Measurements from ENCODE around the gene CDX1.

Gene CDX1

DNA sequence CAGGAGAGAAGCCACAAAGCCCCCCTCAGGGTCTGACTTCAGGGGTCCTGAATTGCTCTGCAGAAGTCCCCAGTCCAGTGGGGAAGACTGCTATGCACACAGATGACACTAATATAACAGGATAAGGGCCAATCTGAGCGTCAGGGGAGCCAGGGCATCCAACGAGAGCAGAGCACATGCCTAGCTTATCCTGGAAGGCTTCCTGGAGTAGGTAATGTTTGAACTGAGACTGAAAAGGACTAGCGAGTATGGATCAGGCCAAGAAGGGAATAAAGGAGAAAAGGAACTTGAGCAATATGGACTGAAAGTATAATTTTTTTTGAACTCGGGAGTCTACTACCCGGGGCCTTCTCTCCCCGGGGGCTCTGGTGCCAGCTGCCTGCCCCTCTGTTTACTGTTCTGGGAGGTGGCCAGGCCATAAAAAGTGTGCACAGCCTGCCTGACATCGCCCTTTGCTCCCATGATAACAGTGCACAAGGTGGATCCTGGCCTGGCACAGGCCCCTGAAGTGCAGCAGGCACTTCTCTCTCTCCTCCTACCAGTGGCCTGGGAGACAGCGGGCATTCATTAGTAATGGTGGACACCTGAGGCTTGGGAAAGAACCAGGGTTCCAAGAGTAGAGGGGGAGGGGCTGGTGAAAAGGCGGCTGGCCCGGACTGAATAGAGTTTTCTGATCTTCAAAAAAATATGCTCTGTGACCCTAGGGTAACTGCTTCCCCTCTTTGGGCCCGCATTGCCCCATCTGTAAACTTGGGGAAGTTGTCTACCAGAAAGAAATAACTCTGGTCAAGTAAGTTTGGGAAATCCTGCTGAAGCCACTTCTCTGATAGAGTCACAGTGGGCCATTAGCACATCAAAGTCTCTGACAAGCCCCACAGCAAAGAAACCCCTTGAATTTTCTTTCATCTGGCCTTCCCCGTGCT, 18.7 kb downstream of the CDX1 start:
- DNase-seq = no peak

GRCh38 chr5:150186137-150186536, 19.6 kb downstream of the CDX1 start:
- DNase-seq = no peak

DNA sequence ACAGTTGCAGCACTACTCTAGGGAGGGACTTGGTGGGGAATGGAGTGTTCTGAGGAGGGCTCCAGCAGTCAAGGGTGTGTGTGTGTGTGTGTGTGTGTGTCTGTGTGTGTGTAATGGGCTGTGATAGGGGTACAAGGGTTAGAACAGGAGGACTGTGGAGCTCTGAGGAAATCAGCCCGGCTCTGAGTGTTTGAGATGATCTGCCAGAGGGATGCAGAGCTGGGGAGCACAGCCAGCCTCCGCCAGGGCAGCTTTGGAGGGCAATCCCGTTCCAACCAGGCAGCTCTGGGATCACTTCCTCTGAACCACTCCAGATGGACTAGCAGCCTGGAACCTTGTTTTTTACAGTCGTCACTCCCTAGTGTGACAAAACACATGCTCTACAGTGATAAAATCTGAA, 20.3 kb downstream of the CDX1 start:
- no peak for DNase-seq

DNA sequence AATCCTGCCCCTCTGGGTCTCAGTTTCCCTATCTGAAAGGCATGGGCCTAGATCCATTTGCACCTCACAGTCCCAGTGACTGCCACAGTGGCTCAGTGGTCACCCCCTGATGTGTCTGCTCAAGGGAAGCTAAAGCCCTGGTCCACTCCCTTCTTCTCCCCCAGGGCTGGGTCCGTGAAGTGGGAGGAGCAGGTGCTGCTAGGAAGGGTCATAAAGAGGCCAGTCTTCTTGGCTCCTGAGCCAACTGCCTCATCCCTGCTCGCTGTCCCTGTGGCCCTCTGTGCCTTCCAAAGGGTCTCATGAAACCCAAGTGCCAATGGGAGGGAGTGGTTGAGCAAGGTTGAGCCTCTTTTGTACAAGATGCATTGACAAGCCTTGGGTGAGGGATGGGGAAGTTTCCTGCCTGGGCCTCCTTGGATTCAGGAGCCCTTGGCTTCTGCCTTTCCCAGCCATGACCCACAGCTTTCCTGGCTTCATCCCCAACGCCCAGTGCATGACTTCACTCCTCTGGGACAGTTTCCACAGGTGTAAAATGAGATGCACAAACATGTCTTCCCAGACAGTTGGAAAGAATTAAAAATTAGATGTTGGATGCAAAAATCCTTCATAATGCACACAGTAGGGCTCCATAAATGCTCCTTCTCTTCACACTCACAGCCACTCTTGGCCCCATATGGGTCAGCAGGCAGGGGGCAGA, 21.7 kb downstream of the CDX1 start:
- no peak for DNase-seq

- DNase-seq = no peak
Measured at GRCh38 chr5:150189326-150189725, 22.7 kb downstream of the CDX1 start.

DNA sequence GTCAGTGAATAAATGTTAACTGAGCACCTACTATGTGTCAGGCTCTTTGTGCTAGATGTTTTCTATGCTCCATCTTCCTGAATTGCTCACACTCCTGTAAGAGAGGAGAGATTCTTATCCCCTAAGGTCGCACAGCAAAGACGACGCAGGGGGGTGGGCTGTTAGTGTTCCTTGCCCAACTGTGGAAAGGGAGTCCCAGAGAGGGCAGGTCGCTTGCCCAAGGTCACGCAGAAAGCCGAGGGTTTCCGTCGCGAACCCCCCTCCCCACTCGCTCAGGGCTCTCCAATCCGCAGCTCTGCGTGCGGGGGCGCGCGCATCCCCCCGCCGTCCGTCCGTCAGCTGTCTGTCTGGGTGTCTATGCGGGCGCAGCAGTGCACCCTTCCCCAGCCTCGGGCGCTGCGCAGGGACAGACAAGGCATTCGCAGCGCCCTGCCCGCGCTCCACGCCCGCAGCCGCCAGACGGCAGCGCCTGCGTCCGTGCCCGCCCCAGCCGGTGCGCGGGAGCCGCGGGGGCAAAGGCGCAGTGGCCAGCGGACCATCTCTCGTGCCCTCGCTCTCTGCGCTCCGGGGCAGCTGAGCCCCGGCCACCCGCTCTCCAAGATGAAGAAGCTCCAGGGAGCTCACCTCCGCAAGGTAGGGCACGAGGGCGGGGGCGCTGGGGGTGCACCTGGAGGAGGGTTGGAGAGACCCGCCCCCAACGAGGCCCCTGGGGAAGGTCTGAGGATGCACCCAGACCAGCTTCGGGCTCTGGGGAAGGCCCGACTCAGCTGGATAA, 23.3 kb downstream of the CDX1 start, which contains the start of gene SLC6A7:
Gene SLC6A7, plus strand, starts transcription at position 335 of the 775 bp plus-strand sequence. Its CDS starts 266 bp downstream, at position 601.
- no peak for DNase-seq

DNA sequence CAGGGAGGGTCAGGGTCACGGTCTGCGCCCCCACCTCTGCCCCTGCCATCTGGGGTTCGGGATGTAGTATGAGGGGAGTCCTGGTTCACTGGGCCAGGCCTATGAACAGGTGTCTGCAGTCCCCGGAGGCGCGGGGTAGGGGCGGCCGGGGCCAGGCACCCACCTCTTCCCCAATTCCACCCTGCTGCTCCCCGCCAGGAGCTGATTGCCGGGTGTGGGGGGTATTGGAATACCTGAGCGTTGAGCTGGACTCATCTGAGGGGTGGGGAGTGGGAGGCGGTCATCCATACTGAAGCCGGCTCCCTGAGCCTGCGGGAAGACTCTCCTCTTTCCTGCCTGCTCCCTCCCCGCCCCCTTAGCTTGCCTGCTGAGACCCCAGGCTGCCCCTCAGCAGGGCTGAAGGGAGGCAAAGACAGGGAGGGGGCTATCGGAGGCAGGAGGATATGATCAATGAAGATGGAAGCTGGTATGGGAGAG, 24.0 kb downstream of the CDX1 start:
- no peak for DNase-seq

DNA sequence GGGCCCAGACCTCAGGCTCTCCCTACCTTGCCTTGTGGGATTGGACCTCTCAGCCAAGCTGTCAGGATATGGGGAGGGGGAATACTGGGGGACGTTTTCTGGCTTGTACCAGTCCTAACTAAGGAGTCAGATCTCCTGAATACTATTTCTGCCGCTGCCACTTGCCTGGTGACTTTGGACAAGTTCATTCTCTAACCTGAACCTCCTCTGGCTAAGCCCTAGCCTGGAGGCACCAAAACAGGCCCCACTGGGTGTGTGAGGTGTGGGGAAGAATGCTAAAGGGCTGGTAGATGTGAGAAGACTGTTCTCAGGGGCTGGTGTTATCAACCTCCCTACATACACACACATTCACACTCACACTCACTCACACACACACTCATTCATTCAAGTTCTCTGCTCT, 24.4 kb downstream of the CDX1 start:
- DNase-seq = no peak

- peak; percentile 10 for DNase-seq
Measured at GRCh38 chr5:150192462-150192861, 25.9 kb downstream of the CDX1 start.

DNA sequence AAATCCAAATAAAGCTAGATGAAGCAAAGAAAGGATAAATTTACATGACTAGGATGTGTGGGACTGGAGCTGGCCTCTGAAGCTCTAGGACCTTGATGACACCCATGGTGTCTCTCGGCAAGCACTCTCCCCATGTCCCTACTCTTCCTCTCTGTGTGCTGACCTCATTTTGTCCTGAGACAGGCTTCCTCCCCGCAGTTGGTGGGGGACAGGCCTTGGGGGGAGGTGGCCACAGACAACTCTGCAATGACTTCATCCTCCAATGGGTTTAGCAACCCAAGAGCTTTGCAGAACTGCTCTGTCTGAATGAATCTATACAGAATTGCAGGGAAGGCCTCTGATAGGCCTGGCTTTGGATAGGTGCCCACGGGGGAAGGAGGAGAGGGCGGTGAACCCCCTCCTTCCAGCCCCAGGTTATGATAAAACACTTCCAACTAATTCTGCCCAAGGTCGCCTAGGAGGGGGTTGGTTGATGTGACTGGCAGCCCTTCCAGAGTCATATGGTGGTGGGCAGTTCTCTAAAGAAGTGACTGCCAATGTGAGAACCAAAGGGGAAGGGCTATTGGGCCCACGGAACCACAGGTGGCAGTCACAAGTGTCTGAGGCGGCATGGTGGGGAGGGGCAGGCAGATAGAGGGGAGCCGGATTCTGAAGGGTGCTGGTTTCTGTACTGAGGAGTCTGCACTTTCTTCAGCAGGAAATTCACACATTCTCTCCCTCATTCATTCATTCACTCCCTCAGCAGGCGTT, 29.3 kb downstream of the CDX1 start:
- DNase-seq = no peak

GRCh38 chr5:150196514-150196913, 29.9 kb downstream of the CDX1 start:
- DNase-seq = no peak

- no peak for DNase-seq
Measured at GRCh38 chr5:150196986-150197385, 30.4 kb downstream of the CDX1 start.

GRCh38 chr5:150197476-150197875, 30.9 kb downstream of the CDX1 start:
- DNase-seq = no peak

GRCh38 chr5:150202501-150202900, 35.9 kb downstream of the CDX1 start:
- no peak for DNase-seq

GRCh38 chr5:150203832-150204589, 37.4 kb downstream of the CDX1 start:
- no peak for DNase-seq

- no peak for DNase-seq
Measured at GRCh38 chr5:150204590-150204960, 38.0 kb downstream of the CDX1 start.

GRCh38 chr5:150206098-150206778, 39.7 kb downstream of the CDX1 start:
- no peak for DNase-seq

DNA sequence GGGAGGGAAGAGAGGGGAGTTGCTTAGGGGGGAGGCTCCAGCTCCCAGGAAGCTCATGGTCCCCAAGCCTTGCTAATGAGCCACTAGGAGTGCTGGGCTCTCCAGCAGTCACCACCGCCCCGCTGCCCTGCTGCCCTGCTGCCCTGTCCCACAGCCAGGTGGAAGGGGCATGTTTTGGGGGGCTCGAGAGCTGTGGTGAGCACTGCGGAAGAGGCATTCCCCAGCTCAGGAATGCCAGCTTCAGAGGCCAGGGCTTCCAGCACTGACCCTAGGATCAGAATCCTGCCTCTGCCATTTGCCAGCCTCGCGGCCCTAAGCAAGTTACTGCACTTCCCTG, 40.2 kb downstream of the CDX1 start:
- no peak for DNase-seq

DNA sequence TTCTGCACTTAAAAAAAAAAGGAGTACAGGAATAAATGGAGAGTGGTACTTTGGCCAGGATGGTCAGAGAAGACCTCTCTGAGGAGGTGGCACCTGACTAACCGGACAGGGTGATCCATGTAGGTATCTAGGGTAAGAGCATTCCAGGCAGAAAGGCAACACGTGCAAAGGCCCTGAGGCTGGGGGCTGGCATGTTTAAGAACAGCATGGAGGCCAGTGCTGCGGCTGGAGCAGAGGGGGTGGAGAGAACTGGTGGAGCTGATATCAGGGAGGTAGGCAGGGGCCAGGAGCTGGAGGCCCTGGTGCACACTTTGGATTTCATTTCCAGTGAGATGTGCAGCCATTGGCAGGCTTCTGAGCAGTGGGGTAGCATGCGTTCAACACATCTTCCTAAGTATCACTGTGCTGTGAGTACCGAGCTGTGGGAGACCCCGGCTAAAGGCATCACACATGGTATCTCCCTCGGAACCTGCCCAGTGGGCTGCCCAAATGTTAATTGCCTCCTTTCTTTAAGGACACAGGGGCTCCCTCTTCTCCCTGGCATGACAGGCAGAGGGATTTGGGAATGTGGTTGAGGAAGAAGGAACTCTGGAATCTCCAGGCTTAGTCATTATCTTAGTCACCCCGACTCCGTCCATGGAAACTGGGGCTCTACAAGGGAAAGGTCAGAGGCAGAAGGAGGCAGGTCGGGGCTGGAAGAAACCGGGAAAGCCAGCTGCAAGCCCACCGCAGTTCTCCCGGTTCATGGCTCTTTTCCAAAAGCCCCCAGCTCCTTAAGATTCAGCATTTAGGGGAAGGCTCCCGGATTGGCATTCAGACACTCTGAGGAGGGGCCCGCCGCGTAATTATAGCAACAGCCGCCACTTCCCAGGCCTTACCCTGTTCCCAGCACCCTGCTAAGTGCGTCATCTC, 41.9 kb downstream of the CDX1 start:
- DNase-seq = no peak

- no peak for DNase-seq
Measured at GRCh38 chr5:150209099-150209635, 42.6 kb downstream of the CDX1 start.

Measured in NCI-H524 treated with DMSO at 0.1 percent for 48 hours (cell line).